ENCODE measurements around the gene DPEP2NB. TPM values are rescaled to one million over a fixed set of nuclear protein-coding genes. Genes with fewer than 3 reads are reported as not detected.
A peak's percentile ranks its signal among the peaks of the same experiment; 100 is the strongest.

Gene DPEP2NB
- total RNA-seq, 6 experiments from 2014 or later = not detected

- Mint-ChIP-seq H3K36me3 (ENCODE audit: low read depth) (no peaks in the 10 kb centered on the region), H3K4me1 (ENCODE audit: low read depth) (no peaks in the 10 kb centered on the region), H3K27ac (peak overlapping the region; percentile 29; the same call in 1 of the 2 replicates), H3K27me3 (ENCODE audit: insufficient read depth) (peaks cover 2% of the 10 kb centered on the region), H3K9me3 (no peaks in the 10 kb centered on the region), H3K4me3 (0 out of 2 replicates have a peak overlapping the region, but pooled peaks have one; percentile 28)
- peak; percentile 27 for DNase-seq
- TF ChIP-seq CTCF (IDR thresholded peaks at IDR 0.05) = peak; percentile 100
Measured at GRCh38 chr16:67993207-67994039, 22.3 kb downstream of the DPEP2NB start.

GRCh38 chr16:67992661-67993206, 23.0 kb downstream of the DPEP2NB start:
- DNase-seq = no peak
- no peak overlapping the region for H3K4me3 Mint-ChIP-seq

GRCh38 chr16:67990018-67990386, 25.7 kb downstream of the DPEP2NB start:
- no peaks in the 10 kb centered on the region for H3K9me3 Mint-ChIP-seq
- TF ChIP-seq CTCF (IDR thresholded peaks at IDR 0.05) = no peak
- H3K4me1 Mint-ChIP-seq (ENCODE audit: low read depth) = peaks cover 12% of the 10 kb centered on the region
- H3K27me3 Mint-ChIP-seq (ENCODE audit: insufficient read depth) = peaks cover 2% of the 10 kb centered on the region
- DNase-seq = no peak
- H3K4me3 Mint-ChIP-seq = no peak overlapping the region
- H3K27ac Mint-ChIP-seq = no peak overlapping the region
- H3K36me3 Mint-ChIP-seq (ENCODE audit: low read depth) = no peaks in the 10 kb centered on the region

More at GRCh38 chr16:67992661-67993206, 23.0 kb downstream of the DPEP2NB start:
- Mint-ChIP-seq H3K36me3 (ENCODE audit: low read depth) (no peaks in the 10 kb centered on the region), H3K27me3 (ENCODE audit: insufficient read depth) (peaks cover 2% of the 10 kb centered on the region), H3K4me1 (ENCODE audit: low read depth) (peaks cover 6% of the 10 kb centered on the region), H3K27ac (no peak overlapping the region), H3K9me3 (no peaks in the 10 kb centered on the region)
- no peak for TF ChIP-seq CTCF (IDR thresholded peaks at IDR 0.05)

GRCh38 chr16:67989322-67990017, 26.2 kb downstream of the DPEP2NB start:
- Mint-ChIP-seq H3K27me3 (ENCODE audit: insufficient read depth) (peaks cover 2% of the 10 kb centered on the region), H3K4me1 (ENCODE audit: low read depth) (peaks cover 16% of the 10 kb centered on the region), H3K4me3 (no peak overlapping the region), H3K36me3 (ENCODE audit: low read depth) (no peaks in the 10 kb centered on the region), H3K27ac (no peak overlapping the region), H3K9me3 (no peaks in the 10 kb centered on the region)
- no peak for DNase-seq
- no peak for TF ChIP-seq CTCF (IDR thresholded peaks at IDR 0.05)

GRCh38 chr16:67988675-67989074, 27.0 kb downstream of the DPEP2NB start:
- H3K4me3 Mint-ChIP-seq = no peak overlapping the region
- no peaks in the 10 kb centered on the region for H3K9me3 Mint-ChIP-seq
- peaks cover 16% of the 10 kb centered on the region for H3K4me1 Mint-ChIP-seq (ENCODE audit: low read depth)
- no peak overlapping the region for H3K27ac Mint-ChIP-seq
- no peak for TF ChIP-seq CTCF (IDR thresholded peaks at IDR 0.05)
- H3K36me3 Mint-ChIP-seq (ENCODE audit: low read depth) = no peaks in the 10 kb centered on the region
- H3K27me3 Mint-ChIP-seq (ENCODE audit: insufficient read depth) = peaks cover 2% of the 10 kb centered on the region
- no peak for DNase-seq

Data from HFFc6 (cell line).